Activated CD4-positive, alpha-beta T cell treated with anti-CD3 and anti-CD28 coated beads, Interleukin-2, amount 50 U/mL, for 4 hours (primary cell): ENCODE data around the gene WTIP.
"Not testable (repeated sequence)": the region's sequence is repeated elsewhere in the genome, so short reads cannot be mapped to it uniquely, and the experiment has no call there.

Source experiments
- DNase-seq, 2 experiments: peaks; one replicate each; pipeline ENCODE4 v3.0.0-alpha.2; 2020

Gene WTIP

GRCh38 chr19:34480971-34481841, at the start of gene WTIP:
Gene WTIP (plus strand): TSS chr19:34481758. CDS start chr19:34481975, 217 bp downstream.
- DNase-seq, result no peak

GRCh38 chr19:34432797-34433196, 48.8 kb upstream of the WTIP start:
- no peak for DNase-seq

- DNase-seq, result no peak
Observed at GRCh38 chr19:34436716-34437115, 44.8 kb upstream of the WTIP start.

- no peak for DNase-seq
Observed at GRCh38 chr19:34448191-34448590, 33.4 kb upstream of the WTIP start.

GRCh38 chr19:34452723-34453122, 28.8 kb upstream of the WTIP start:
- DNase-seq, result no peak

GRCh38 chr19:34454091-34454490, 27.5 kb upstream of the WTIP start:
- no peak for DNase-seq

GRCh38 chr19:34454685-34455084, 26.9 kb upstream of the WTIP start:
- DNase-seq, result no peak

- DNase-seq, result not testable (repeated sequence)
Observed at GRCh38 chr19:34455783-34456480, 25.6 kb upstream of the WTIP start.

GRCh38 chr19:34457446-34457845, 24.1 kb upstream of the WTIP start:
- DNase-seq, result no peak

GRCh38 chr19:34458677-34459076, 22.9 kb upstream of the WTIP start:
- DNase-seq, result no peak

- no peak for DNase-seq
Observed at GRCh38 chr19:34459614-34460013, 21.9 kb upstream of the WTIP start.

- DNase-seq, result no peak
Observed at GRCh38 chr19:34461375-34462100, 20.0 kb upstream of the WTIP start.

- not testable (repeated sequence) for DNase-seq
Observed at GRCh38 chr19:34464785-34465184, 16.8 kb upstream of the WTIP start.

- no peak for DNase-seq
Observed at GRCh38 chr19:34468409-34468808, 13.1 kb upstream of the WTIP start.

GRCh38 chr19:34469026-34469425, 12.5 kb upstream of the WTIP start:
- not testable (repeated sequence) for DNase-seq

GRCh38 chr19:34471906-34472700, 9.5 kb upstream of the WTIP start:
- no peak for DNase-seq

GRCh38 chr19:34474233-34474989, 7.1 kb upstream of the WTIP start:
- no peak for DNase-seq

GRCh38 chr19:34475026-34475974, 6.3 kb upstream of the WTIP start:
- DNase-seq, result no peak

GRCh38 chr19:34475975-34476594, 5.5 kb upstream of the WTIP start:
- no peak for DNase-seq

GRCh38 chr19:34478496-34478895, 3.1 kb upstream of the WTIP start:
- not testable (repeated sequence) for DNase-seq
